Measurements from ENCODE around the gene AHCY.

DNA sequence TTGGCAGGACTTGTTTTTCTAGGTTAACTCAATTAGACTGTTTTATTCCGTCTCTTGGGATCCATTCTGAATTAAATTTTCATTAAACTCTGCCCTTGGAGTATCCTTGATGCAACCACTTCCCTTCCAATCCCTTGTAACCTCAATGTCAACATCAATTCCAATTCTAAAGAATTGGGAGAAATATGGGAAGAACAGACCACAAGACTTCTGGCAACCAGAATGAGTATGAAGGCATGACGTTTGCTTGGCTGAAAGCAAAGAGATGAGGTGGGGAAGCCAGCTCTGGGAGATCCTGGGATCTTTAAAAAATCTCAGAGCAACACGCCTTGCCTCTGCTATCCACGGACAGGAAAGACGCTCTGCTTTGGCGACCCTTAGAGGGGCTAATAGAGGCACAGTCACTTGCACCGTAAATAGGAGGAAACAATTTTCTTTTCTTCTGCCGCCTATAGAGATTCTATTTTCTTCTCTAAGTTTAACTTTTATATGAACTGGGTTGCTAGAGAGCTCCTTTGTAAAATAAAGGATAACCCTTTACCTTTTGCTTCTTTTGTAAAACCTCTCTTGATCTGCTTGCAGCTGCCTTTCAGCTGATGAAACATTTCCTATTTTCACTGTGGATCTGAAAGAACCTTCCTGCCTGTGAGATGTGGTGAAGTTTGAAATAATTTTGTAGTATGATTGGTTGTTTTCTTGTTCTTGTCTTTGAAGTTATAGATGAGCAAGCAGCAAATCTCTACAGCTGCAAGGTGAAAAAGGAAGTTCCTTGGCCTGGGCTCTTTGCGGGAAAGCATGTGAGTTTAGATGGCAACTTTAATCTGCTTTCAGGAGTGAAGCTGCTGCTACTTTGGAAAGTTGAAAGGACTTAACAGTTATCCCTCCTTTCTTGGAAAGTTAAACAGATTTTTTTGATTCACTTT is 62.2 kb downstream of the AHCY start, which contains the start of gene ASIP:
- no peak for TF ChIP-seq POLR2A (IDR thresholded peaks at IDR 0.05)
- TF ChIP-seq, protein P1, sequence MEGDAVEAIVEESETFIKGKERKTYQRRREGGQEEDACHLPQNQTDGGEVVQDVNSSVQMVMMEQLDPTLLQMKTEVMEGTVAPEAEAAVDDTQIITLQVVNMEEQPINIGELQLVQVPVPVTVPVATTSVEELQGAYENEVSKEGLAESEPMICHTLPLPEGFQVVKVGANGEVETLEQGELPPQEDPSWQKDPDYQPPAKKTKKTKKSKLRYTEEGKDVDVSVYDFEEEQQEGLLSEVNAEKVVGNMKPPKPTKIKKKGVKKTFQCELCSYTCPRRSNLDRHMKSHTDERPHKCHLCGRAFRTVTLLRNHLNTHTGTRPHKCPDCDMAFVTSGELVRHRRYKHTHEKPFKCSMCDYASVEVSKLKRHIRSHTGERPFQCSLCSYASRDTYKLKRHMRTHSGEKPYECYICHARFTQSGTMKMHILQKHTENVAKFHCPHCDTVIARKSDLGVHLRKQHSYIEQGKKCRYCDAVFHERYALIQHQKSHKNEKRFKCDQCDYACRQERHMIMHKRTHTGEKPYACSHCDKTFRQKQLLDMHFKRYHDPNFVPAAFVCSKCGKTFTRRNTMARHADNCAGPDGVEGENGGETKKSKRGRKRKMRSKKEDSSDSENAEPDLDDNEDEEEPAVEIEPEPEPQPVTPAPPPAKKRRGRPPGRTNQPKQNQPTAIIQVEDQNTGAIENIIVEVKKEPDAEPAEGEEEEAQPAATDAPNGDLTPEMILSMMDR (IDR thresholded peaks at IDR 0.05), result no peak
